ENCODE results near the gene OPRL1. TPM values are rescaled to one million over a fixed set of nuclear protein-coding genes. Genes with fewer than 3 reads are reported as not detected.

OPRL1 gene
- total RNA-seq, 1 experiment from 2014 or later, result 0.33 TPM

DNA sequence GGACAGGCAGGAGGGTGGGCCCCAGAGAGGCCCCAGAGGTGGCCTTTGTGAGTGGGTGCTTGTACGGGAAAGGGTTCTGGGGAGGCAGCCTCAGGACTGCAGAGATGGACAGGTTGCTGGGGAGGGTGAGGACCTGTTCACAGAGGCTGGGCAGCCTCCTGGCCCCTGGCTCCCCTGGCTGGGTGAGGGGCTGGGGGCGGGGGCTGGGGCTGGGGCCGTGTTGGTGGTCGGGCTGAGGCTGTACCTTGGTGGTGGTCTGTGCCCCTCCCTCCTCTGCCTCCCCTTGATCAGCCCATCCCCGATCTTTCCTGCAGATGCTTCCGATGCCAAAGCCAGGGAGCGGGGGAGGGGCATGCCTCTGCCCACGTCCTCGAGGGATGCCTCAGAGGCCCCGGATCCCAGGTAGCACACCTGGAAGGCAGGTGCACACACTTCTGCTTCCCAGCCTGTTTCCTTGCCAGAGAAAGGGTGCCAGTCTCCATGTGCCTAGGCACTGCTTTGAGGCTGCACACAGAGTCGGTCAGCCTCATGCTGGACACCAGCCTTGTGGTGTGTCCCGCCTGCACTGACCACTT lies 12.1 kb upstream of the OPRL1 start:
- CTCF ChIA-PET, result no interaction called here
- intact Hi-C loops (cut with micrococcal nuclease; ENCODE audit: unreplicated experiment), result no loop called here
- no peaks in the 10 kb centered on the region for H3K9me3 Mint-ChIP-seq (ENCODE audit: low read depth, unreplicated experiment)
- no peak for TF ChIP-seq CTCF (IDR thresholded peaks at IDR 0.05; ENCODE audit: unreplicated experiment)
- H3K36me3 Mint-ChIP-seq (ENCODE audit: insufficient read depth, unreplicated experiment), result peaks cover 50% of the 10 kb centered on the region
- H3K27me3 Mint-ChIP-seq (ENCODE audit: unreplicated experiment), result no peaks in the 10 kb centered on the region
- no peak overlapping the region for H3K27ac Mint-ChIP-seq (ENCODE audit: unreplicated experiment)
- BruUV-seq (replicated peaks), result no TSS peak
- no peak overlapping the region for H3K4me3 Mint-ChIP-seq (ENCODE audit: low read depth, unreplicated experiment)
- H3K4me1 Mint-ChIP-seq (ENCODE audit: low read depth, unreplicated experiment), result peaks cover 41% of the 10 kb centered on the region
- no peak for DNase-seq

GRCh38 chr20:64068386-64069208 lies 11.3 kb upstream of the OPRL1 start:
- intact Hi-C loops (cut with micrococcal nuclease; ENCODE audit: unreplicated experiment), result no loop called here
- no peak for DNase-seq
- H3K9me3 Mint-ChIP-seq (ENCODE audit: low read depth, unreplicated experiment), result no peaks in the 10 kb centered on the region
- peaks cover 43% of the 10 kb centered on the region for H3K36me3 Mint-ChIP-seq (ENCODE audit: insufficient read depth, unreplicated experiment)
- H3K4me3 Mint-ChIP-seq (ENCODE audit: low read depth, unreplicated experiment), result no peak overlapping the region
- peaks cover 38% of the 10 kb centered on the region for H3K4me1 Mint-ChIP-seq (ENCODE audit: low read depth, unreplicated experiment)
- H3K27me3 Mint-ChIP-seq (ENCODE audit: unreplicated experiment), result no peaks in the 10 kb centered on the region
- no peak overlapping the region for H3K27ac Mint-ChIP-seq (ENCODE audit: unreplicated experiment)
- no TSS peak for BruUV-seq (replicated peaks)
- CTCF ChIA-PET, result interaction anchor here (0.7 to 1.8 kb wide), 3 partner anchors 11 to 72 kb away, joined by 4 to 9 read pairs (median 5); partner anchors contain the start of genes OPRL1 and RGS19
- TF ChIP-seq CTCF (IDR thresholded peaks at IDR 0.05; ENCODE audit: unreplicated experiment), result no peak

GRCh38 chr20:64069209-64069613 lies 10.7 kb upstream of the OPRL1 start:
- BruUV-seq (replicated peaks), result no TSS peak
- H3K4me1 Mint-ChIP-seq (ENCODE audit: low read depth, unreplicated experiment), result peaks cover 32% of the 10 kb centered on the region
- H3K9me3 Mint-ChIP-seq (ENCODE audit: low read depth, unreplicated experiment), result no peaks in the 10 kb centered on the region
- no peak overlapping the region for H3K27ac Mint-ChIP-seq (ENCODE audit: unreplicated experiment)
- no peak for DNase-seq
- TF ChIP-seq CTCF (IDR thresholded peaks at IDR 0.05; ENCODE audit: unreplicated experiment), result no peak
- peaks cover 37% of the 10 kb centered on the region for H3K36me3 Mint-ChIP-seq (ENCODE audit: insufficient read depth, unreplicated experiment)
- intact Hi-C loops (cut with micrococcal nuclease; ENCODE audit: unreplicated experiment), result no loop called here
- H3K4me3 Mint-ChIP-seq (ENCODE audit: low read depth, unreplicated experiment), result no peak overlapping the region
- H3K27me3 Mint-ChIP-seq (ENCODE audit: unreplicated experiment), result no peaks in the 10 kb centered on the region
- CTCF ChIA-PET, result interaction anchor here (0.6 to 1.8 kb wide), 6 partner anchors 10 to 72 kb away, joined by 4 to 9 read pairs (median 5); partner anchors contain the start of genes OPRL1 and RGS19

GRCh38 chr20:64069614-64070243 lies 10.2 kb upstream of the OPRL1 start:
- Mint-ChIP-seq H3K4me3 (ENCODE audit: low read depth, unreplicated experiment) (no peak overlapping the region), H3K27ac (ENCODE audit: unreplicated experiment) (no peak overlapping the region), H3K27me3 (ENCODE audit: unreplicated experiment) (no peaks in the 10 kb centered on the region), H3K4me1 (ENCODE audit: low read depth, unreplicated experiment) (peaks cover 27% of the 10 kb centered on the region), H3K9me3 (ENCODE audit: low read depth, unreplicated experiment) (no peaks in the 10 kb centered on the region), H3K36me3 (ENCODE audit: insufficient read depth, unreplicated experiment) (peaks cover 34% of the 10 kb centered on the region)
- DNase-seq, result peak; percentile 84
- CTCF ChIA-PET, result interaction anchor here (0.5 to 1.8 kb wide), 6 partner anchors 10 to 50 kb away, joined by 4 to 9 read pairs (median 5); partner anchors contain the start of genes OPRL1 and RGS19
- no TSS peak for BruUV-seq (replicated peaks)
- intact Hi-C loops (cut with micrococcal nuclease; ENCODE audit: unreplicated experiment), result no loop called here
- TF ChIP-seq CTCF (IDR thresholded peaks at IDR 0.05; ENCODE audit: unreplicated experiment), result peak; percentile 96
